DOHH2 (cell line): ENCODE measurements around the gene CATSPER4.

Source experiments
- CTCF ChIP-seq: fragments of 200-600 bp; sonication (generic); IDR thresholded peaks from one replicate; pipeline ENCODE4 v1.5.1; 2014; ENCODE audit warnings: antibody characterized with exemption, mild to moderate bottlenecking, low read depth, low read length; ENCODE audit not compliant: poor library complexity, severe bottlenecking
- EZH2phosphoT487 ChIP-seq: fragments of 200-600 bp; sonication (generic); IDR thresholded peaks from 2 replicates; pipeline ENCODE4 v1.6.1; 2017; ENCODE audit warnings: borderline replicate concordance, mild to moderate bottlenecking, antibody characterized with exemption, low read length, moderate library complexity, mixed read lengths

DNA sequence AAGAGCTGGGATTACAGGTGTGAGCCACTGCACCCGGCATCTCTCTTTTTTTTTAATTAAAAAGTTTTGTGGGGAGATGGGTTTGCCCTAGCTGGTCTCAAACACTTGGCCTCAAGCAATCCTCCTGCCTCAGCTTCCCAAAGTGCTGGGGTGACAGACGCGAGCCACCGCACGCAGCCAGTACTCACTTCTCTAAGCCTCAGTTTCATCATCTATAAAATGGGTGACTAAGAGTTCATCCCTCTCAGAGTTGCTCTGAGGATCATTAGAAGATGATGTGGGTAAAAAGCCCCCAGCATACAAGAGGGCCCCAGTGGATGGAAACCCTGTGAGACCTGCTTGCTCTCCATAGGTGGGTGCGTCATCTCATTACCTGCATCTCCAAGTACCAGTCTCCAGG is 2.5 kb upstream of the CATSPER4 start:
- TF ChIP-seq CTCF = no peak
- no peak for TF ChIP-seq EZH2phosphoT487
